ENCODE results near the gene ICAM3.

Gene ICAM3

GRCh38 chr19:10361569-10362011 is 22.2 kb upstream of the ICAM3 start:
- no peak for TF ChIP-seq FOXP2 (optimal IDR thresholded peaks at IDR 0.05; ENCODE audit: control extremely low read depth, extremely low read length, insufficient read depth)
- TF ChIP-seq POLR2AphosphoS5 (IDR thresholded peaks at IDR 0.05; ENCODE audit: borderline replicate concordance, low read depth, low read length): no peak
- no peak for TF ChIP-seq EZH2 (IDR thresholded peaks at IDR 0.05)
- no peak overlapping the region for H3K27ac ChIP-seq
- no peak overlapping the region for H3K4me3 ChIP-seq
- DNase-seq (ENCODE audit: low read depth, low spot score): no peak
- no peaks in the 10 kb centered on the region for H3K9me3 ChIP-seq (ENCODE audit: low read depth, low read length)
- H3K36me3 ChIP-seq (ENCODE audit: insufficient read depth, low read length): peaks cover 20% of the 10 kb centered on the region; the same call in 1 of the 2 replicates
- H3K9ac ChIP-seq (ENCODE audit: insufficient read length): no peak overlapping the region

GRCh38 chr19:10356431-10356830 is 17.0 kb upstream of the ICAM3 start:
- Histone ChIP-seq H3K9me3 (ENCODE audit: low read depth, low read length) (no peaks in the 10 kb centered on the region), H3K9ac (ENCODE audit: insufficient read length) (no peak overlapping the region), H3K27ac (no peak overlapping the region), H3K36me3 (ENCODE audit: insufficient read depth, low read length) (peaks cover 19% of the 10 kb centered on the region; the same call in 1 of the 2 replicates), H3K4me3 (no peak overlapping the region)
- no peak for DNase-seq (ENCODE audit: low read depth, low spot score)
- no peak for TF ChIP-seq POLR2AphosphoS5 (IDR thresholded peaks at IDR 0.05; ENCODE audit: borderline replicate concordance, low read depth, low read length)

DNA sequence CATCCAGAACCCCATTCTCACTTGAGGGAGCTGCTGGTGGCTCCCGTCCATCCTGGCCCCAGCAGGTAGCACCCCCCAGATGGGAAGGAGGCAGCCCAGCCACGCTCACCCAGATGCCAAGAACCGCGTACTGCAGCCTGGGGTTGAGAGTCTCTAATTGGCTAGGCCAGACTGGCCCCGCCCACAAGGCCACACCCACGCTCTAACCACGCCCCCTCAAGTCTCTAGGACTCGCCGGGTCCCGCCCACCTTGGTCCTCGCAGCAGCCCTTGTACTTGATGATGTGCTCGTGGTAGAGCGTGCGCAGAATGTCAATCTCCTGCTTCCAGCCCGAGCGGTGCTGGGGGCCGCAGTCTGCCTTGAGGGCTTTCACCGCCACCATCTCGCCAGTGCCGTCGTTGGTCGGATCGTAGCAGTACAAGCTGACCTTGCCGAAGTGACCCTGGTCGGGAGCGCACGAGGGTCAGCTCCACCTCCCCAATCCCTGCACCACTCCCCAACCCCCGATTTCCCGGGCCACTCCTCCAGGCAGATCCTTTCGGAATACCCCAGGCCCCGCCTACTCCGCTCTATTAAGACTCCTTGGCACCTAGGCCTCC is 14.5 kb upstream of the ICAM3 start:
- Histone ChIP-seq H3K4me3 (no peak overlapping the region), H3K9me3 (ENCODE audit: low read depth, low read length) (no peaks in the 10 kb centered on the region), H3K9ac (ENCODE audit: insufficient read length) (no peak overlapping the region), H3K36me3 (ENCODE audit: insufficient read depth, low read length) (peaks cover 19% of the 10 kb centered on the region; the same call in 1 of the 2 replicates), H3K27ac (no peak overlapping the region)
- TF ChIP-seq EZH2 (IDR thresholded peaks at IDR 0.05) (no peak), FOXP2 (optimal IDR thresholded peaks at IDR 0.05; ENCODE audit: control extremely low read depth, extremely low read length, insufficient read depth) (no peak), POLR2AphosphoS5 (IDR thresholded peaks at IDR 0.05; ENCODE audit: borderline replicate concordance, low read depth, low read length) (no peak)
- DNase-seq (ENCODE audit: low read depth, low spot score): no peak

- Histone ChIP-seq H3K9ac (ENCODE audit: insufficient read length) (no peak overlapping the region), H3K4me3 (no peak overlapping the region), H3K27ac (no peak overlapping the region), H3K9me3 (ENCODE audit: low read depth, low read length) (no peaks in the 10 kb centered on the region), H3K36me3 (ENCODE audit: insufficient read depth, low read length) (peaks cover 19% of the 10 kb centered on the region; the same call in 1 of the 2 replicates)
- no peak for TF ChIP-seq EZH2 (IDR thresholded peaks at IDR 0.05)
- TF ChIP-seq POLR2AphosphoS5 (IDR thresholded peaks at IDR 0.05; ENCODE audit: borderline replicate concordance, low read depth, low read length): no peak
- TF ChIP-seq FOXP2 (optimal IDR thresholded peaks at IDR 0.05; ENCODE audit: control extremely low read depth, extremely low read length, insufficient read depth): no peak
- no peak for DNase-seq (ENCODE audit: low read depth, low spot score)
These were observed 13.6 kb upstream of the ICAM3 start for GRCh38 chr19:10352764-10353671.

DNA sequence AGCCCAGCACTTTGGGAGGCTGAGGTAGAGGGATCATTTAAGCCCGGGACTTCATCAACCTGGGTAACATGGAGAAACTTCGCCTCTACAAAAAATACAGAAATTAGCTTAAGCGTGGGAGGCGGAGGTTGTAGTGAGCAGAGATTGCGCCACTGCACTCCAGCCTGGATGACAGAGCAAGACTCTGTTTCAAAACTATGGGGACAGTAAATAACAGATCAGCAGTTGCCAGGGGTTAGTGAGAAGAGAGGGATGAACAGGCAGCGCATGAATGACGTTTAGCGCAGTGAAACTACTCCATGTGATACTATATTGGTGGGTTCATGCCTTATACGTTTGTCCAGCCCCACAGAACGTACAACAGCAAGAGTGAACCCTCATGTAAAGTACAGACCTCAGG is 7.1 kb upstream of the ICAM3 start:
- no peak for DNase-seq (ENCODE audit: low read depth, low spot score)
- Histone ChIP-seq H3K27ac (no peak overlapping the region), H3K36me3 (ENCODE audit: insufficient read depth, low read length) (no peaks in the 10 kb centered on the region), H3K9me3 (ENCODE audit: low read depth, low read length) (no peaks in the 10 kb centered on the region), H3K4me3 (no peak overlapping the region), H3K9ac (ENCODE audit: insufficient read length) (no peak overlapping the region)
- TF ChIP-seq EZH2 (IDR thresholded peaks at IDR 0.05): no peak
- no peak for TF ChIP-seq FOXP2 (optimal IDR thresholded peaks at IDR 0.05; ENCODE audit: control extremely low read depth, extremely low read length, insufficient read depth)
- TF ChIP-seq POLR2AphosphoS5 (IDR thresholded peaks at IDR 0.05; ENCODE audit: borderline replicate concordance, low read depth, low read length): no peak

DNA sequence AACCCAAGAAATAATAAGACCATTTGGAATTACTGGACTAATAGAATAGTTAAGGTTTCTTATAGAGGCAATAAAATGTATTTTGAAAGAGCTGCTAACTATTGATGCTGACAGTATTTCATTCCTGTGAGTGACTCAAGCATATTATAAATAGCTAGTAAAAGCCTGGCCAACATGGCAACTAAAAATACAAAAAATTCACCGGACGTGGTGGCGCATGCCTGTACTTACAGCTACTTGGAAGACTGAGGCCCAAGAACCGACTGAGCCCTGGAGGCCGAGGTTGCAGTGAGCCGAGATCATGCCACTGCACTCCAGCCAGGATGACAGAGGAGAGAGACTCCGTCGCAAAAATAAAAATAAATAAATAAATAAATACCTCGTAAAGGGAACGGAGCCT is 5.4 kb upstream of the ICAM3 start:
- Histone ChIP-seq H3K27ac (no peak overlapping the region), H3K9ac (ENCODE audit: insufficient read length) (no peak overlapping the region), H3K4me3 (no peak overlapping the region), H3K36me3 (ENCODE audit: insufficient read depth, low read length) (no peaks in the 10 kb centered on the region), H3K9me3 (ENCODE audit: low read depth, low read length) (no peaks in the 10 kb centered on the region)
- TF ChIP-seq EZH2 (IDR thresholded peaks at IDR 0.05): no peak
- no peak for TF ChIP-seq FOXP2 (optimal IDR thresholded peaks at IDR 0.05; ENCODE audit: control extremely low read depth, extremely low read length, insufficient read depth)
- TF ChIP-seq POLR2AphosphoS5 (IDR thresholded peaks at IDR 0.05; ENCODE audit: borderline replicate concordance, low read depth, low read length): no peak
- DNase-seq (ENCODE audit: low read depth, low spot score): no peak

DNA sequence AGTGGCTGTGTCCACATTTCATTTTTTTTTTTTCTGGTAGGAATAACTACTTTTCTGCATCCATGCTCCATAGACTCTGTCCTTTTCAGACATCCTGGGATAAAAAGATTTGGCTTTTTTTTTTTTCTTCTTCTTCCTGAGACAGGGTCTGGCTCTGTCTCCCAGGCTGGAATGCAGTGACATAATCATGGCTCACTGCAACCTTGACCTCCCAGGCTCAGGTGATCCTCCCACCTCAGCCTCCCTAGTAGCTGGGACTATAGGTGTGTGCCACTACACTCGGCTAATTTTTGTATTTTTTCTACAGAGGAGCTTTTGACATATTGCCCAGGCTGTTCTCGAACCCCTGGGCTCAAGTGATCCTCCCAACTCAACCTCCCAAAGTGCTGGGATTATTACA is 4.1 kb upstream of the ICAM3 start:
- Histone ChIP-seq H3K9ac (ENCODE audit: insufficient read length) (no peak overlapping the region), H3K4me3 (no peak overlapping the region), H3K27ac (no peak overlapping the region), H3K9me3 (ENCODE audit: low read depth, low read length) (no peaks in the 10 kb centered on the region), H3K36me3 (ENCODE audit: insufficient read depth, low read length) (no peaks in the 10 kb centered on the region)
- DNase-seq (ENCODE audit: low read depth, low spot score): no peak
- no peak for TF ChIP-seq FOXP2 (optimal IDR thresholded peaks at IDR 0.05; ENCODE audit: control extremely low read depth, extremely low read length, insufficient read depth)
- TF ChIP-seq POLR2AphosphoS5 (IDR thresholded peaks at IDR 0.05; ENCODE audit: borderline replicate concordance, low read depth, low read length): no peak

GRCh38 chr19:10339977-10340376 is 553 bp upstream of the ICAM3 start:
- no peak for TF ChIP-seq EZH2 (IDR thresholded peaks at IDR 0.05)
- no peak for TF ChIP-seq FOXP2 (optimal IDR thresholded peaks at IDR 0.05; ENCODE audit: control extremely low read depth, extremely low read length, insufficient read depth)
- no peak for TF ChIP-seq POLR2AphosphoS5 (IDR thresholded peaks at IDR 0.05; ENCODE audit: borderline replicate concordance, low read depth, low read length)
- no peaks in the 10 kb centered on the region for H3K9me3 ChIP-seq (ENCODE audit: low read depth, low read length)
- no peaks in the 10 kb centered on the region for H3K36me3 ChIP-seq (ENCODE audit: insufficient read depth, low read length)
- no peak overlapping the region for H3K9ac ChIP-seq (ENCODE audit: insufficient read length)
- H3K4me3 ChIP-seq: no peak overlapping the region
- no peak overlapping the region for H3K27ac ChIP-seq
- no peak for DNase-seq (ENCODE audit: low read depth, low spot score)
